Activated CD8-positive, alpha-beta memory T cell treated with anti-CD3 and anti-CD28 coated beads, Interleukin-2, amount 50 U/mL, for 48 hours (primary cell): ENCODE measurements around the gene BCL2L13.

Source experiments
- DNase-seq: peaks from one replicate; pipeline ENCODE4 v3.0.0-alpha.2; 2020

Gene BCL2L13

DNA sequence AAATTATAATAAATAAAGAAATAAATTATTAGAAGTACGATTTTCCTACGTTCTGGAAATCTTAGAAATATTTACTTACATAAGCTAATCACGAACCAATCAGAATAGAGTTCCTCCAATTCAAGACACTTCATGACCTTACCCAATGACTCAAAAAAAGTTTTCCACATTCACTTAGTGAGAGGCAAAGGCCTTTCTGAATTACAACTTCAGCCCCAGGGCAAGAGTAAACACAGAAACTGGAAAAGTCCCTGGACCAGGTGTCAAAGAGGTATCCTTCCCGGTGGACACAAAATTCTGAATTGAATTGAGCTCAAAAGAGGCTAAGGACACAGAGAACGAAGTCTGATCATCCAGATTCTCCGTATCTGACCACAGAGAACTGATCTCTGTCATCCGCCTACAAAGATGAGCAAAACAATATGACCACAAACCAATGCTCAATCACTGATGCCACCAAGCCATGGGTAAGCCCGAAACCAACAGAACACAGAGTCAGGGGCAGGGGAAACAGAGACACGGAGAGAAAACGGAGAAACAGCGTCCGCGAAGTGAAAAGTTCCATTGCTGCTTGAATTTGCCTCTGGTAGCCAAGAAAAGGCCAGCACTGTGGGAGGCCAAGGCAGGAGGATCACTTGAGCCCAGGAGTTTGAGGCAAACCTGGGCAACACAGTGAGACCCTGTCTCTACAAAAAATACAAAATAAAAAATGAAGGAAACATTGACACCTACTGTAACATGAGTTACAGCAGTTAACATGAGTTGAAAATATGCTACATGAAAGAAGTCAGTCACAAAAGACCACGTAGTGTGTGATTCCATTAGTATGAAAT is 128.9 kb downstream of the BCL2L13 start:
- DNase-seq = peak; percentile 71

DNA sequence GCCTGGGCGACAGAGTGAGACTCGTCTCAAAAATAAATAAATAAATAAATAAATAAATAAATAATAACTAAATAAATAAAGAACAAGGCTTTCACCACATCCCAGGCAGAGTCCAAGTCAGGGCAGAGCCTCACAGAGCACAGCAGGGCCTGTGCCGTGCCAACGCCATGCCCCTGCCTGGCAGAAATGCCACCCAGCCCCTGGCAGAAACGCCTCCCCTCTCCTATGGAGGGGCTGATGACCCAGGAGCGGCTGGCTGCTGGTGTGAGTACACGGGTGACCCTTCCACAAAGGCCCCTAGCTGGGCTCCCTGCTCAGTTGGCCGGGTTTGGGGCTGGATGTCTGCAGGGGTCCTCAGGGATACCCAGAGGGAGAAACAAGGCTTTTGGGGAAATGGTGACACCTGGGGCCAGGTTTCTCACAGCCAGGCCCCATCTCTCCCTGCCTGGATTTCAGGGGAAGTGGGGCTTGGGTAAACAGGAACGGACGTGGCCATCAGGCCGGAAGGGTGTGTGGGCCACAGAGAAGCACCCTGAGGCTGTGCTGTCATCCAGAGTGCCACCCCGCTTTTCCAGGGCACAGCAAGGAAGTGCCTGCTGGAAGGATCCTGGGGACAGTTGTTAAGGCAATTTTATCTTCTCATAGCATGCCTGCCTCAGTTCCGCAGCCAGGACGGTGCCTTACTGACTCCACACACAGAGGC is 130.6 kb downstream of the BCL2L13 start:
- no peak for DNase-seq

DNA sequence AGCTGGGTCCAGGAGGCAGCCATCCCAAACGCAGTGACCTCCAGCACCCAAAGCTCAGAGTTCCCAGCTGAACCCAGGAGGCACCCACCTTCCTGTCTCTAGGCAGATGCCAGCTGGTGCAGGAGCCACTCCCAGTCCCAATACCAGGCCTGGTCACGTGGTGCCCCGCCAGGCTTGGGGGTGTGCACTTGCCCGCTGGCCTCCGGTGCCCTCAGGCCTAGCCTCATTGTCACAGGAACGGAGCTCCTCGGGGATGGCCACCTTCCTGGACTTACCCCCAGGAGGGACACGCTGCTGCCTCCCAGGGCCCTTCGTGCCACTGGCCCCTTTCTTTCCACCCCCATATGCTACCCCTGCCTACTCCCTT is 131.1 kb downstream of the BCL2L13 start:
- DNase-seq = no peak

DNA sequence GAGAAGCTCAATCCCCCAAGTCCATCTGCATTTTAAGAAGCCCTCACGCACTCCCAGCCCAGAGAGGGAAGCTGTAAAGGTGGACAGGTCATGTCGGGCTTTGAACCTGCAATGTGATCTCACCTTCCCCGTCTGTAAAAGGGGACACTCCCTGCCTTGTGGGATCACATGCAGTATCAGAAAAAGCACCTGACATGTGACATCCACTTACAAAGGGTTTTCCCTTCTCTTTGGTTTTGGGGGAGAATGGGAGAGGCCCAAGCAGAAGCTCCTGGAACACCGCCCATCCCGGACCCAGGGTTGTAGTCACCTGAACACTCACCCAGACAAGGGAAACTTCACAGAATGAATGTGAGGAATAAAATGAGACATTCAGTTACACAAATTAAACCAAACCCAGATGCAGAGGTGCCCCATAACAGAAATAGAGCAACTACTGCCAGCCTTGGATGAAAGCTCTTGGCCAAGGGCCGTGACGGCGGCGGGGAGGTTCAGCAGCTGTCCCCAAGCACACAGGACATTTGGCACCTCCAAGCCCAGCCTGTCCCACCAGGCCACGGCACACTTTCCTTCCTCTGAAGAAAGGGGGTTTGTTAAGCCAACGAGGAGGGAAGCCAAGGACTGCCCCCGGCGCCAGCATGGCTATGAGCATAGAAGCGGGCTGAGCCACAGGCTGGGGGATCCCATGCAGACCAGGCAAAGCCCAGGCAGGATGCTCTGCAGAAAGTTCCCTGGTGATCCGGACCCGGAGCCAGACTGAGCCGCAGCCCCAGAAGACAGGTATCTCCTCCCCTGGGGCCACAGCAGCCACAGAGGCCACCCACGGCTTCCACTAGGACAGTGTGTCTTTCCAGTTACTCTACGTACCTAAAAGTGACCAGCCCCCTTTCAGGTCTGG is 131.9 kb downstream of the BCL2L13 start:
- DNase-seq = no peak

DNA sequence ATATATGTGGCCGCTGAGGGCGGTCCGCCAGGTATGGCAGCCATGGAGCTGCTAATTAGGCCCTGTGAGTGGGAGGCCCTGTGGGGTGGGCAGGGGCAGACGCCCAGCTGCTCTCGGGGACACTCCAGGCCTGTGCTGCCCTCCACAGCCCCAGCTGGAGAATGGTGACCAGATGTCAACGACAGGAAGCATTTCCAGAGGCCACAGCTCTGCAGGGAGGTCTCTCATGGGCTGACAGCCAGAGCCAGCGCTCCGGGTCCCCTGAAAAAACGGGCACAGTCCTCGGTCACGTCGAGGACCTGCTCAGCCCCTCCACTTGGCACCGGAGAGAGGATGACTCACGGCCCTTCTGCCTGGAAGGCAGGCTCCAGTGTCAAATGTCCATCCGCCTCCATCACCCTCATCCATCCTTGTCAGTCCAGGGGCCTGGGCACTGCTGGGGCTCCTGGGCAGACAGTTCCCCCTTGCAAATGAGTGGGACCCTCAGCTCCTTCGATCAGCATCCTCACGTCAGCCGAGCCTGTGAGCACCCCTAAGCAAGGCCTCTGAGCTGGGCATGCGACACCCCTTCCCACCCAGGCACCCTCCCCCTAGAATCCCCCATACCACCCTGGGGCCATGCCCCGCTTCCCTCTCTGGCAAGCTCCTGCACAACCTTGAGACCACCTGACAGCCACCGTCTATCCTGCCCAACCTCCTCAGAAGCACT is 133.8 kb downstream of the BCL2L13 start:
- DNase-seq = no peak

DNA sequence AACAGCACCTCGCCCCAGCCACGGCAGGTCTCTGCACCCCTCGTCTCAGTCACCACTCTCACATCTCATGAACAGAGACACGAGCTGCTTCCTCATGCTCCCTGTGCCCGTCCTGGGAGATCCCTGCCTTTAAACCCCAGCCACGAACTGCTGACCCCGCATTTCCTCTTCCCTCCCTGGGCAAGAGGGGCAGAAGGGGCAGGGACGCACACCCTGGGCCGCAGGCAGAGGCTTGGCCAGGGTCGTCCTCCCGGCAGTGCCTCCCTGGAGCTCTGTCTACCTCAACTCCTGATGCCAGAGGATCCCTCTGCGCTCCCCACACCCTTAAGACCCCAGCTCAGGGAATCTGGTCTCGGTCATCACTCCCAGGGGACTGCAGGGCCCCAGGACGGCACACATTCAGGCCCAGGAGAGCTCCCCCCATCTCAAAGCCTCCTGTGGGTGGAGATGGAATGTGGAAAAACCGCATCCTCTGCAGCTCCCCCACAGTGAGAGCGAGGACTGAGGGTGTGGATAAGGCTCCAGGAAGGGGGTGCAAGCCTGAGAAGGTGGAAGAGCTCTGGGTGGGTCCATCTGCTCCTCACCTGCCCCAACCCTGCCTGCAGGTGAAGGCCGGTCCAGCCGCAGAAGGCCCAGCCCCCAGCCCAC is 134.5 kb downstream of the BCL2L13 start:
- no peak for DNase-seq

DNA sequence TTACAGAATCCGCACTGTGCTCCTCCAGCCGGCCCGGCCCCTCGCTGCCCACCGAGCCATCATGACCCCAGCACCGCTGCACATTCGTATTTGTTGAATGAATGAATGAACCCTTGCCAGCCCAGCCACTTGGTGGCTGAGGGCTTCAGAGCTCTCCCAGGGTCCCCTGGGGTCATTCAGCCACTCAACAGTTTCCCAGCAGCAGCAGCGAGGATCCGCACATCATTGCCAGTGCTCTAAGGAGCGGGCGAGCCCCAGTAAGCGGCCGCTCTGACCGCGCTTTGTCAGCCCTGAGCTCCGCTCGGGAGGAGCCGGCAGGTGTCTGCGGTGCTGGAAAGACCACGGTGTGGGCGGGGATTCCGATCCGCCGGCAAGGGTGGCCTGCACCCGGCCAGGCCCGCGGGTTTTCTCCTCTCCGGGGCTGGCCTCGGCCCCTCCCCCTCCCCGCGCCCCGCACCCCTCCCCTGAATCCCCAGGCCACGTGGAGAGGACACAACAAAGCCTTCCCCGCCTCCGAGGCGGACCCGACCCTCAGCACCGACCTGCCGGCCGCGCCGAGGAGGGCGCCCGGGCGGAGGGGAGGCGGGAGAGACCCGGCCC is 135.1 kb downstream of the BCL2L13 start:
- peak; percentile 84 for DNase-seq

DNA sequence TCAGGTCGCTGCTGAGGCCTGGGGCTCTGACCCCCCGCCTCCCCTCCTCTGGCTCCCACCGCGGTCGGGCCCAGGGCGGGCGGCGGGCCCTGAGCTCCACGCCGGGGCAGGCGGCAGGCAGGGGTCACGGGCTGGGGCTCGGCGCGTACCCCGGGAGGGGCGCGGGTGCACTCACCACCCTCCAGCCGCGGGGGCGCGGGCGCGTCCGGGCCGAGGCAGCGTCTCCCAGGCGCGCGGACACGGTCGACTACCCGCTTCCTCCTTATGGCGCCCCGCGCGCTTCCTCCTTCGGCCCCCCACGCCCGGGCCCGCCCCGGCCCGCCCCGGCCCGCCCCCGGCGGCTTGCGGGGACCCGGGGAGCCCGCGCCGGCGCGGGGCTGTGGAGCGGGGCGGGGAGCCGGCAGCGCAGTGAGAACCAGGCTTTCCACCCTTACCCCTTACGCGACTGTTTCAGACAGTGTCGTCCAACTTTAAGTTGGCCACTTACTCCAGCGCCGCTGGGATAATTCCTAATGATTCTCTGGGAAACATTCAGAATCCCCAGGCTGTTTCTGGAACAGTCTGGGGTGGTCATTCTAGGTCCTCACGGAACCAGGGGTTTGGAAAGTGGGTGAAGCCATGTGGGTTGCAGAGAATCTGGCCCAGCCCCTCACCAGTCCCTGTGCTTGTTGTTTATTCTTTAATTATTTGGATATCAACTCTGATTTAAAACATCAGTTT is 135.8 kb downstream of the BCL2L13 start, which contains the start of gene BID:
TSS of gene BID (minus strand) at position 264 of the 720 bp plus-strand sequence. CDS start 24,353 bp downstream, outside the sequence.
- peak; percentile 59 for DNase-seq

DNA sequence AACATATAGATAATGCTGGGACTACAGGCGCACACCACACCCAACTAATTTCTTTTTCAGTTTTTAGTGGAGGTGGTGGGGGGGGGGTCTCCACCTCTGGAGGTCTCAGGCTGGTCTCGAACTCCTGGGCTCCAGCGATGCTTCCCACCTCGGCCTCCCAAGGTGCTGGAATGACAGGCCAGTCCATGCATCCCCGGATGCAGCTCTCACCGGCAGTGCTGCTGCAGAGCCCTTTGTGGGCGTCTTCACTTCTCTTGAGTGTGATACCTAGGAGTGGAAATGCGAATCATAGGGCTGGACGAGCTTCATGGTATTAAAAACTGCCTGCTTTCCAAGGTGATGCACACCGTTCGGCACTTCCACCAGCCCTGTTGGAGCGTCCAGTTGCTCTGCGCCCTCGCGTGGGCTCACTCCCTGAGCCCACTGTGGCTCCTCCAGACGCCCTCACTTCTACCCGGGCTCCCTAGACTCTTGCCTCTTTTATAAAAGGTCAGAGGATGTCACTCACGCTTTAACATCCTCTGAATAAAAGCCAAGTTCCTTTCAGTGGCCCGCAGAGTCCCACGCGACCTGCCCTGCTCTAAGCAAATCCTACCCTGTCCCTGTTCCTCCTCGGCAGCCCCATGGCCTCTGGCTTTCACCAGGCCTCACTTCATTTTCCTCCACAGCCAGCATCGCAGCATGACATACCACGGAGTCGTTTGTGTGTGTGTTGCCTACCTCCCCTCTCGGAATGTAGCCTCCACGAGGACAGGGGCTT is 136.5 kb downstream of the BCL2L13 start:
- no peak for DNase-seq

DNA sequence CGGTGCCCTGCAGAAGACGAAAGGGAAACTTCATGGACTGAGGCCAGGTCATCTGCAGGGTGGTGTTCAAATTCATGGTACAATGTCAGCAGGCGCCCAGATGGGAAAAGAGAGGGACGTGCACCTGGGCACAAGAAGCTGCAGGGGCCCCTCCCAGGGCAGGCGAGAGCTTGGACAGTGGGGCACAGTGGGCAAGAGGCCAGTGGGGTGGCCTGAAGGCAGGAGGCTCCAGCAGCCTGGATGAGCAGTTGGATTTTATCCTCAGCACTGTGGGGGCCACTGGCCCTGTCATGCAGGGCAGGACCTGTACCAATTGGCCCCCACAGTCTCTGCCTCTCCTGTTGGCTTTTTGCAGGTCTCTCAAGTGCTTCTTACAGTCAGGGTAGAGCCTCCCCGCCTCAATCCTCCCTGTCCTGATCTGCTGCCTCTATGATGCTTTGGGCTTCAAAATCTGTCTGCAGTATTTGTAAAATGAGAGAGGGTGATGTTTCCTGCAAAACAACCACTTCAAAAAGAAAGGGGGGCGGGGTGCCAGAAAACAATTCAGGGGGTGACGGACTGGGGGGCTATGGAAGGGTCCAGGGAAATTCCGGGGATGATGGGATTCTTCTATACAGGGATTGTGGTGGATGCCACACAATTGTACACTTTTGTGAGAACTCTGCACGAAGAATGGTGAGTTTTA is 137.4 kb downstream of the BCL2L13 start:
- no peak for DNase-seq

DNA sequence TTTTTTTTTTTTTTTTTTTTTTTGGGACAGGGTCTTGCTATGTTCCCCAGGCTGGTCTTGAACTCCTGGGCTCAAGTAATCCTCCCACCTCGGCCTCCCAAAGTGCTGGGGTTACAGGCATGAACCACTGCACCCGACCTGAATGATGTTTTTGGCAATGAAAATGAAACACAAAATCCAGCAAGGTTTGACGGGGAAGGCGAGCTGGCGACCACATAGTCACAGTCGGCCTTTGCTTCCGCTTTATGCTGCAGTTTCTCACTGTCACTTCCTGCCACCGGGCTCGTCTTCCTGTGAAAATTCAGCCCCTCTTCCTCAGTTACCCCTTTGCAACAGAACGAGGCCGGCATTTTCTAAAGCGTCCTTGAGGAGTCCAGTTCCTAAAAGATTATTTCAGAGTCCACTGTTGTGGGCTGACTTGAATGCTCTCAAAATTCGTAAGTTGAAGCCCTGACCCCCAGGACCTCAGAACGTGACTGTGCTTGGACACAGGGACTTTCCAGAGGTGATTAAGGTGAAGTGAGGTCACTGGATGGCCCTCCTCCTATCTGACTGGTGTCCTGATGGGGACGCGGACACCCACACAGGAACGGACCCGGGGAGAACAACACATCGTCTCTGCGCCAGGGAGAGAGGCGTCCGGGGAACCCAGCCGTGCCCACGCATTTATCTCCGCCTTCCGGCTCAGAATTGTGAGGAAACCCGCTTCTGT is 138.6 kb downstream of the BCL2L13 start:
- DNase-seq = peak; percentile 78

DNA sequence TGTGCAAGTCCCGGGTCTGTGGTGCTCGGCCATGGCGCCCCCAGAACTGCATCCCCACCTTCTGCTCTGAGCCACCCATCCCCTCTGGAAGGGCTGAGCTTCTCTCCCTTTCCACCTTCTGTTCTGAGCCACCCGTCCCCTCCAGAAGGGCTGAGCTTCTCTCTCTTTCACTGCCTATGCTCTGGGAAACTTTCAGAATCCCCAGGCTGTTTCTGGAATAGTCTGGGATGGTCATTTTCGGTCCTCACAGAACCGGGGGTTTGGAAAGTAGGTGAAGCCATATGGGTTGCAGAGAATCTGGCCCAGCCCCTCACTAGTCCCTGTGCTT is 139.1 kb downstream of the BCL2L13 start:
- no peak for DNase-seq

DNA sequence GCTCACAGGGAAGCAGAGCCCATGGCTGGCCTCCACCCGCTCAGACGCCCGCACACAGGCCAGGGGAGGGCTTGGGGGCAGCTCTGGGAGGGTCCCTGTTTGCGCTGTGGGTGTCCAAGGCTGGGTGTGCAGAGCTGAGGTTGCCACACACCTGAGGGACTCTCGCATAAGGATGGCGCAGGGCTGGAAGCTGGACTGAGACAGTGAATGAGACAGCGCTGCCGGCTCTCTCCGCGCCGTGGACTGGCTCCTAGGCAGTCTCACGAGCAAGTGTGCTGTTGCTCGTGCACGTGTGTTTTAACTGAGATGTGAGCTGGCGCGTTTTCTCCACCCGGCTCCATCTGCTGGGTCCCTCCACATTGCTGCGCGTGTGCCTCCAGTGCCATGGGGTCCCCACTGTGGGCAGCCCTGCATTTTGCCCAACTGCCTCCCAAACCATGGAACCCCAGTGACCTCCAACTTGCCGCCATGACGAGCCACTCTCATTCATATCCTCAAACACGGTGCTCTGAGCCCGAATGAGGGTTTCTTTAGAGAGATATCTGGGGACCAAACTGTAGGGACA is 139.9 kb downstream of the BCL2L13 start:
- no peak for DNase-seq

DNA sequence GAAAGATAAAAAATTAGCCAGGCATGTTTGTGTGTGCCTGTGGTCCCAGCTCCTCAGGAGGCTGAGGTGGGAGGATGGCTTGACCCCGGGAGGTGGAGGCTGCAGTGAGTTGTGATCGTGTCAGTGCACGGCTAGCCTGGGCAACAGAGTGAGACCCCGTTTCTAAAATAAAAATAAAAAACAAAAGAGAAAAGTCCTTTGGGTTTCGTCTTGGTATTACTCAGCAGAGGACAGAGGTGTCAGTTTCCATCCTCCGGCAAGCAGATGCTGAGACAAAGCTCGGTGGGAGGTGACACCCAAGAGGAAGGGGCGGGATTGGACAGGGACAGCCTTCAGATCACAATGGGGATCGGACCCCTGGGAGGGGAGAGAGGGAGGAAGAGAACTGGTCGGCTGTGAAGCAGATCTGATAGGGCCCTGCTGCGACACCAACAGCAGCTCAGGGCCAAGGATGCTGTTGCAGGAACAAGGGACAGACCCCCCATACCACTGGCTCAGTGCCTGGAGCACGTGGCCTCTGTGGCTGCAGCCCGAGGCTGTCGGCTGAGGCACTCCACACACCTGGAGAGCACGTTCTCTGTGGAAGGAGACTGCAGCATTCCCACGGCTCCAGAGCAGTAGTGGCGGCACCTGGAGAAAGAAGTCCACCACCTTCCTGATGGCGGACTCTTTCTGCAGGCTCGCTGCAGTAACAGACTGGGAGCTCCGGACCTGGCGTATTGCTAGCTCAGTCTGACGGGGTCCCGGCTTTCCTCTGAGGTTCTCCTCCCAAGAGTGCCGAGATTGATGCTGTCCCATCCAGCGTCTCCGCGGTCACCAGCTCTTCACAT is 140.9 kb downstream of the BCL2L13 start:
- peak; percentile 58 for DNase-seq

DNA sequence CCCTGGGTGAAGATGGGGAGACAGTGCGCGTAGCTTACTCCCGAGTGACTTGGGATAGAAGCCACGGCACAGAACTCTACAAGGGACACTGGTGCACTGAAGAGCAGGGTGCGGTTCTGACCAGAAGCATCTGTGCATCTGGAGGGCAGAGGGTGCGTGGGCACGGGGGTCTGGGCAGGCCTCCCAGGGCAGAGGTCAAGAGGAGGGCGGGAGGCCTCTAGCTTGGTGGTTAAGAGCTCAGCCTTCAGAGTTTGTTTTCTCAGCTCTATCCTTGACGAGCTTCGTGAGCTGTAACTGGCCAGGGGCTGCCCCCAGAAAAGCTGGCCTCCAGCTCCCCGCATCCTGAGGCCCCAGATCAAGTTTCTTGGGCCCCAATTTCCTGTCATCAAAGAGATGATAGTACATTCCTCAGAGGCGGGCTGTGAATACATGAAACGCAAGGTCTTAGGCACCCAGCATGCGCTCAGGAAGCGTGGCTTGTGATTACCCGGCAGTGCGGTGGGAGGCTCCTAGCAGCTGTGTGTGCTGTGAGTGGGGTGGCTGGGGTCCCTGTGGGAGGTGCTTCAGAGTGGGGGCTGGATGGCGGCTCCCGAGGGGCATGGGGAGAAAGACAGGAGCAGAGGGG is 141.7 kb downstream of the BCL2L13 start:
- DNase-seq = no peak
